Caco-2 (cell line): Measurements from ENCODE around the gene DRD2. TPM values are rescaled to one million over a fixed set of nuclear protein-coding genes. Genes with fewer than 3 reads are reported as not detected.

Experiments
- BruUV-seq: library from RNA; stranded (reverse); fragments of 400-500 nt; replicated peaks from 2 replicates; lab custom pipeline; 2021; lab: Mats Ljungman, UMichigan
- CTCF ChIA-PET: fragments of 300-600 bp; sonication (Branson Sonifier 250); formaldehyde crosslinking; loops from one replicate; lab custom pipeline; 2022; ENCODE audit warnings: antibody characterized with exemption; lab: Charles Lee
- POLR2A ChIA-PET: fragments of 300-600 bp; sonication (Branson Sonifier 250); formaldehyde crosslinking; loops from one replicate; lab custom pipeline; 2022; ENCODE audit warnings: antibody characterized with exemption; lab: Charles Lee
- DNase-seq, 2 experiments: peaks; one replicate each; pipeline versions ENCODE4 v3.0.0 to v3.0.0-alpha.2; 2020 to 2022
- H3K27me3 ChIP-seq: replicated peaks from 2 replicates; pipeline ENCODE4 v1.6.0; 2011; ENCODE audit warnings: low read length; ENCODE audit not compliant: control insufficient read depth, insufficient read depth
- H3K36me3 ChIP-seq: 2 replicates; pipeline ENCODE4 v1.5.1; 2011; ENCODE audit warnings: low read length; ENCODE audit not compliant: control insufficient read depth, insufficient read depth
- H3K4me1 ChIP-seq: fragments of 250-450 bp; sonication (Bioruptor Pico); 2 replicates; pipeline ENCODE4 v1.5.1; 2020; ENCODE audit warnings: mild to moderate bottlenecking
- H3K4me3 ChIP-seq: 2 replicates; pipeline ENCODE4 v1.5.1; 2011; ENCODE audit warnings: low read depth, mild to moderate bottlenecking, control low read depth, low read length
- H3K9me3 ChIP-seq: fragments of 250-450 bp; sonication (Bioruptor Pico); 2 replicates; pipeline ENCODE4 v1.5.1; 2020; ENCODE audit warnings: mild to moderate bottlenecking, moderate library complexity
- H3K27ac Mint-ChIP-seq: one replicate; pipeline ENCODE4 v1.8.0; 2022; ENCODE audit warnings: mixed read lengths; ENCODE audit not compliant: unreplicated experiment
- H3K27me3 Mint-ChIP-seq: one replicate; pipeline ENCODE4 v1.8.0; 2022; ENCODE audit warnings: mixed read lengths; ENCODE audit not compliant: insufficient read depth, unreplicated experiment
- H3K36me3 Mint-ChIP-seq: one replicate; pipeline ENCODE4 v1.8.0; 2022; ENCODE audit warnings: mild to moderate bottlenecking, mixed read lengths; ENCODE audit not compliant: insufficient read depth, unreplicated experiment
- H3K4me1 Mint-ChIP-seq: one replicate; pipeline ENCODE4 v1.8.0; 2022; ENCODE audit warnings: low read depth, mixed read lengths; ENCODE audit not compliant: unreplicated experiment
- H3K4me3 Mint-ChIP-seq: one replicate; pipeline ENCODE4 v1.8.0; 2022; ENCODE audit warnings: mild to moderate bottlenecking, moderate library complexity, mixed read lengths; ENCODE audit not compliant: unreplicated experiment
- H3K9me3 Mint-ChIP-seq: one replicate; pipeline ENCODE4 v1.8.0; 2022; ENCODE audit warnings: mixed read lengths; ENCODE audit not compliant: unreplicated experiment
- intact Hi-C: fragments of 100-400 bp; cut with micrococcal nuclease; formaldehyde crosslinking; loops from one replicate; pipeline ENCODE4 v1.10.0; 2022; ENCODE audit not compliant: unreplicated experiment
- total RNA-seq: library from RNA; stranded (reverse); gene quantifications from 2 replicates; pipeline ENCODE4 v1.2.3, GENCODE V29; 2022
- TF ChIP-seq, protein P1 (sequence below), 2 experiments: fragments of 200-600 bp in 1 of 2; IDR thresholded peaks; 1 replicate in 1 of 2; 2 replicates in 1 of 2; pipeline versions ENCODE4 v1.5.1 to v1.8.0; 2011 to 2022; ENCODE audit warnings: antibody characterized with exemption in 1 of 2, control low read depth in 1 of 2, inconsistent platforms in 1 of 2, low read depth in 1 of 2, low read length in 1 of 2, mild to moderate bottlenecking in 1 of 2, moderate library complexity in 1 of 2; ENCODE audit not compliant: insufficient read depth in 1 of 2, severe bottlenecking in 1 of 2, unreplicated experiment in 1 of 2

The DRD2 gene
- total RNA-seq, 1 experiment from 2014 or later = 13.9 TPM

DNA sequence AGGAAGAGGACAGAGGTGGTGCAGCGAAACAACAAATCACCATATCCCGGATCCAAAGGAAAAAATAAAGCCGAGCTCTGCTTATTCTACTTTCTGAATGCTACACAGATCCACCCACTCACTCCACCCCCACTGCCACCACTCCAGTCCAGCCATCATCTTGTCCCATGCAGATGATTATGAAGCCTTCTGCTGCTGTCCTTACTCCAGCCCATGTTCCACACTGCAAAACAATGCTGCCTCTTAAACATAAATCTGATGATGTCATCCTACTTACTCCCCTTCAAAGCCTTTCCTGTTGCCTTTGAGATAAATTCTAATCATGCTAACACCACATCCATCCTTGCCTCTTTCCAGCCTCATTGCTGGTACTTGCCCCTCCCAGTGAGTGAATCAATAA lies 6.5 kb upstream of the DRD2 start:
- Histone ChIP-seq H3K36me3 (no peaks in the 10 kb centered on the region), H3K4me3 (no peak overlapping the region), H3K27me3 (no peaks in the 10 kb centered on the region; the same call in none of the 2 replicates), H3K4me1 (no peaks in the 10 kb centered on the region), H3K9me3 (no peaks in the 10 kb centered on the region)
- ChIA-PET CTCF (no interaction called here), POLR2A (no interaction called here)
- H3K4me1 Mint-ChIP-seq = no peaks in the 10 kb centered on the region
- intact Hi-C loops = no loop called here
- no peak for DNase-seq
- peaks cover 12% of the 10 kb centered on the region for H3K27me3 Mint-ChIP-seq
- H3K9me3 Mint-ChIP-seq = no peaks in the 10 kb centered on the region
- TF ChIP-seq, protein P1, sequence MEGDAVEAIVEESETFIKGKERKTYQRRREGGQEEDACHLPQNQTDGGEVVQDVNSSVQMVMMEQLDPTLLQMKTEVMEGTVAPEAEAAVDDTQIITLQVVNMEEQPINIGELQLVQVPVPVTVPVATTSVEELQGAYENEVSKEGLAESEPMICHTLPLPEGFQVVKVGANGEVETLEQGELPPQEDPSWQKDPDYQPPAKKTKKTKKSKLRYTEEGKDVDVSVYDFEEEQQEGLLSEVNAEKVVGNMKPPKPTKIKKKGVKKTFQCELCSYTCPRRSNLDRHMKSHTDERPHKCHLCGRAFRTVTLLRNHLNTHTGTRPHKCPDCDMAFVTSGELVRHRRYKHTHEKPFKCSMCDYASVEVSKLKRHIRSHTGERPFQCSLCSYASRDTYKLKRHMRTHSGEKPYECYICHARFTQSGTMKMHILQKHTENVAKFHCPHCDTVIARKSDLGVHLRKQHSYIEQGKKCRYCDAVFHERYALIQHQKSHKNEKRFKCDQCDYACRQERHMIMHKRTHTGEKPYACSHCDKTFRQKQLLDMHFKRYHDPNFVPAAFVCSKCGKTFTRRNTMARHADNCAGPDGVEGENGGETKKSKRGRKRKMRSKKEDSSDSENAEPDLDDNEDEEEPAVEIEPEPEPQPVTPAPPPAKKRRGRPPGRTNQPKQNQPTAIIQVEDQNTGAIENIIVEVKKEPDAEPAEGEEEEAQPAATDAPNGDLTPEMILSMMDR (IDR thresholded peaks at IDR 0.05; ENCODE audit: insufficient read depth in 1 of 2, low read depth in 1 of 2, low read length in 1 of 2, severe bottlenecking in 1 of 2, unreplicated experiment in 1 of 2) = no peak
- no peaks in the 10 kb centered on the region for H3K36me3 Mint-ChIP-seq
- H3K4me3 Mint-ChIP-seq = no peak overlapping the region
- BruUV-seq = no TSS peak
- H3K27ac Mint-ChIP-seq = no peak overlapping the region

DNA sequence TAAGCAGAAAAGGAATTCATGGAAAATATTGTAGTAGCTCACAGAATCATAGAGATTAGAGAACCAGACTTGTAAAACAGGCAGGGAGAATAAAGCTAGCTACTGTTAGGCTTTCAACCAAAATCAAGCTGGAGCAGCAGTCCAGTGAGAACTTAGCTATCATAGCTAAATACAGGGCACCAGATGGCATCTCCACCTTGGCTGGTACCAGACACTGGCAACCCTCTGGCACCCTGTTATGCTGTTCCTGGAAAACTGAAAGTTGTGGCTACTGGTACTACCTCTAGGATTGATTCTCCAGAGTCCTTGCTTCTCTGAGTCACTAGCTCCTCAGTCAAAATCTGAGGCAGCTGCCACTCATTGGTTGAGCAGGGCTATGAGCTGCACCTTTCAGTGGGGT lies 6.0 kb upstream of the DRD2 start:
- DNase-seq = no peak
- H3K9me3 ChIP-seq = no peaks in the 10 kb centered on the region
- Mint-ChIP-seq H3K9me3 (no peaks in the 10 kb centered on the region), H3K4me1 (peaks cover under 1% of the 10 kb centered on the region), H3K27me3 (peaks cover 12% of the 10 kb centered on the region), H3K36me3 (no peaks in the 10 kb centered on the region), H3K4me3 (no peak overlapping the region), H3K27ac (no peak overlapping the region)
- TF ChIP-seq, protein P1 (IDR thresholded peaks at IDR 0.05; ENCODE audit: insufficient read depth in 1 of 2, low read depth in 1 of 2, low read length in 1 of 2, severe bottlenecking in 1 of 2, unreplicated experiment in 1 of 2) = no peak
- CTCF ChIA-PET = no interaction called here
- H3K27me3 ChIP-seq = peaks cover 2% of the 10 kb centered on the region
- intact Hi-C loops = no loop called here
- POLR2A ChIA-PET = no interaction called here
- H3K4me3 ChIP-seq = no peak overlapping the region
- H3K4me1 ChIP-seq = no peaks in the 10 kb centered on the region
- no TSS peak for BruUV-seq
- H3K36me3 ChIP-seq = no peaks in the 10 kb centered on the region

DNA sequence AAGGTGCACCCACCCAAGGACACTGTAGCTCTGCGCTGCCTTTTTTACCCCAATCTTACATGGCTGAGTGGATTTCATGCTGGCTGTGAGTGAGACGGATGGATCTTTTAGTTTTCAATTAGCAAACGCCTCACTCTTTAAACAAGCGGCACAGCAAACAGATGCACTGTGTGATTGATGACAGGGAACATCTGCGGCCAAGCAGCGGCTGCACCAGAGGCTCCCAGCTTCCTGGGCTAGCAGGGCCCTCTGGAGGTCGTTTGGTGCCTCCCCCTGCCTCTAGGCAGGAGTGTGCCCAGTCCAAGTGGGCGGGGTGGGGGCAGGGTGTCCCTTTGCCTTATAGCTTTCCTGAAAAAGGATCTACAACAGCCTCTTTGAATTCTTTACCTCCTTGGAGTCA lies 2.1 kb upstream of the DRD2 start:
- H3K36me3 ChIP-seq = no peaks in the 10 kb centered on the region
- CTCF ChIA-PET = no interaction called here
- H3K27ac Mint-ChIP-seq = no peak overlapping the region
- intact Hi-C loops = loop anchor here (5.0 kb wide), 1 partner anchor 170 kb away; no protein-coding TSS in a partner anchor
- TF ChIP-seq, protein P1 (IDR thresholded peaks at IDR 0.05; ENCODE audit: insufficient read depth in 1 of 2, low read depth in 1 of 2, low read length in 1 of 2, severe bottlenecking in 1 of 2, unreplicated experiment in 1 of 2) = peak in 1 of 2 experiments; percentile 11
- H3K4me3 ChIP-seq = no peak overlapping the region
- H3K4me1 ChIP-seq = peaks cover 8% of the 10 kb centered on the region; the same call in 1 of the 2 replicates
- BruUV-seq = no TSS peak
- peaks cover 7% of the 10 kb centered on the region for H3K27me3 ChIP-seq
- peaks cover 23% of the 10 kb centered on the region for H3K27me3 Mint-ChIP-seq
- H3K9me3 Mint-ChIP-seq = no peaks in the 10 kb centered on the region
- H3K4me3 Mint-ChIP-seq = no peak overlapping the region
- H3K9me3 ChIP-seq = no peaks in the 10 kb centered on the region
- H3K4me1 Mint-ChIP-seq = peaks cover 9% of the 10 kb centered on the region
- DNase-seq = peak in 1 of 2 experiments; percentile 38
- H3K36me3 Mint-ChIP-seq = no peaks in the 10 kb centered on the region
- POLR2A ChIA-PET = no interaction called here
